ENCODE measurements around the gene NUMB. TPM values are rescaled to one million over a fixed set of nuclear protein-coding genes. Genes with fewer than 3 reads are reported as not detected.
A peak's percentile ranks its signal among the peaks of the same experiment; 100 is the strongest.

The NUMB gene
- total RNA-seq, 1 experiment from 2014 or later: 41.1 TPM

GRCh38 chr14:73276836-73277235, 181.5 kb downstream of the NUMB start:
- no peaks in the 10 kb centered on the region for H3K9me3 ChIP-seq (ENCODE audit: low read length)
- H4K20me1 ChIP-seq (ENCODE audit: insufficient read depth, low read depth, low read length): no peaks in the 10 kb centered on the region
- no peaks in the 10 kb centered on the region for H3K27me3 ChIP-seq (ENCODE audit: low read length)
- H3K4me3 ChIP-seq (ENCODE audit: low read length): no peak overlapping the region
- H3K4me2 ChIP-seq (ENCODE audit: low read depth, low read length, poor library complexity, severe bottlenecking): no peak overlapping the region
- H3K36me3 ChIP-seq (ENCODE audit: insufficient read depth, low read length): peaks cover 7% of the 10 kb centered on the region; the same call in 1 of the 2 replicates
- no peak overlapping the region for H3K9ac ChIP-seq (ENCODE audit: low read length)
- no peak for DNase-seq
- H3K79me2 ChIP-seq (ENCODE audit: low read length): no peaks in the 10 kb centered on the region
- H3K9me2 ChIP-seq (replicated peaks; ENCODE audit: insufficient read depth, low read length): no peaks in the 10 kb centered on the region
- peaks cover 30% of the 10 kb centered on the region for H3K4me1 ChIP-seq (ENCODE audit: low read length)
- H3K27ac ChIP-seq (ENCODE audit: low read length): no peak overlapping the region
- H2AFZ ChIP-seq (ENCODE audit: low read length): no peak overlapping the region

DNA sequence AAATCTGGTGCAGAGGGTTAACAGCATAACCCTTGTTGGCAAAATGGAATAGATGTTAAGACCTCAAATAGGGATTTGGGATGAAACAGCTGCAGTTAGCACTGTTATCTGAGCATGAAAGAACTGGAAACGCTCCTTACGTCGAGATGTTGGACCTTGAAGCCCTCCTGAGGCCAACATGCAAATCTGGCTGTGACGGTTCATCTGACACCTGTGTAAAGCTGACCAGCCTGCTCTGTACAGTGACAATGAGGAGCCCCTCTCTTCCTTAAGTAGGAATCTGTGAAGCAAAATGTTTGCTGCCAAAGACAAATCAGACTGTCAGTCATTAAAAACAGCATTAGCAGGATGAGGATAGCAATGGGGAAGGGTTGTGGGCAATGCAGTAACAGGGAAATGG, 184.5 kb downstream of the NUMB start:
- Histone ChIP-seq H3K36me3 (ENCODE audit: insufficient read depth, low read length) (peaks cover 9% of the 10 kb centered on the region), H4K20me1 (ENCODE audit: insufficient read depth, low read depth, low read length) (0 out of 2 replicates have a peak, but pooled peaks cover 4% of the 10 kb centered on the region), H3K4me1 (ENCODE audit: low read length) (peaks cover 48% of the 10 kb centered on the region), H3K4me3 (ENCODE audit: low read length) (peak overlapping the region; percentile 15; the same call in 1 of the 2 replicates), H3K9me3 (ENCODE audit: low read length) (no peaks in the 10 kb centered on the region), H3K79me2 (ENCODE audit: low read length) (no peaks in the 10 kb centered on the region), H3K27me3 (ENCODE audit: low read length) (no peaks in the 10 kb centered on the region), H3K27ac (ENCODE audit: low read length) (peak overlapping the region; percentile 56), H2AFZ (ENCODE audit: low read length) (no peak overlapping the region), H3K9ac (ENCODE audit: low read length) (peak overlapping the region; percentile 39), H3K4me2 (ENCODE audit: low read depth, low read length, poor library complexity, severe bottlenecking) (peak overlapping the region; percentile 52), H3K9me2 (replicated peaks; ENCODE audit: insufficient read depth, low read length) (no peaks in the 10 kb centered on the region)
- DNase-seq: peak; percentile 65

- H3K9ac ChIP-seq (ENCODE audit: low read length): no peak overlapping the region
- H3K4me1 ChIP-seq (ENCODE audit: low read length): peaks cover 48% of the 10 kb centered on the region
- no peak overlapping the region for H3K4me2 ChIP-seq (ENCODE audit: low read depth, low read length, poor library complexity, severe bottlenecking)
- H2AFZ ChIP-seq (ENCODE audit: low read length): no peak overlapping the region
- no peak for DNase-seq
- no peak overlapping the region for H3K27ac ChIP-seq (ENCODE audit: low read length)
- no peaks in the 10 kb centered on the region for H3K9me2 ChIP-seq (replicated peaks; ENCODE audit: insufficient read depth, low read length)
- H3K9me3 ChIP-seq (ENCODE audit: low read length): no peaks in the 10 kb centered on the region
- H4K20me1 ChIP-seq (ENCODE audit: insufficient read depth, low read depth, low read length): 0 out of 2 replicates have a peak, but pooled peaks cover 4% of the 10 kb centered on the region
- H3K4me3 ChIP-seq (ENCODE audit: low read length): no peak overlapping the region
- peaks cover 9% of the 10 kb centered on the region for H3K36me3 ChIP-seq (ENCODE audit: insufficient read depth, low read length)
- H3K27me3 ChIP-seq (ENCODE audit: low read length): no peaks in the 10 kb centered on the region
- H3K79me2 ChIP-seq (ENCODE audit: low read length): no peaks in the 10 kb centered on the region
Measured at GRCh38 chr14:73272393-73272792, 186.0 kb downstream of the NUMB start.

DNA sequence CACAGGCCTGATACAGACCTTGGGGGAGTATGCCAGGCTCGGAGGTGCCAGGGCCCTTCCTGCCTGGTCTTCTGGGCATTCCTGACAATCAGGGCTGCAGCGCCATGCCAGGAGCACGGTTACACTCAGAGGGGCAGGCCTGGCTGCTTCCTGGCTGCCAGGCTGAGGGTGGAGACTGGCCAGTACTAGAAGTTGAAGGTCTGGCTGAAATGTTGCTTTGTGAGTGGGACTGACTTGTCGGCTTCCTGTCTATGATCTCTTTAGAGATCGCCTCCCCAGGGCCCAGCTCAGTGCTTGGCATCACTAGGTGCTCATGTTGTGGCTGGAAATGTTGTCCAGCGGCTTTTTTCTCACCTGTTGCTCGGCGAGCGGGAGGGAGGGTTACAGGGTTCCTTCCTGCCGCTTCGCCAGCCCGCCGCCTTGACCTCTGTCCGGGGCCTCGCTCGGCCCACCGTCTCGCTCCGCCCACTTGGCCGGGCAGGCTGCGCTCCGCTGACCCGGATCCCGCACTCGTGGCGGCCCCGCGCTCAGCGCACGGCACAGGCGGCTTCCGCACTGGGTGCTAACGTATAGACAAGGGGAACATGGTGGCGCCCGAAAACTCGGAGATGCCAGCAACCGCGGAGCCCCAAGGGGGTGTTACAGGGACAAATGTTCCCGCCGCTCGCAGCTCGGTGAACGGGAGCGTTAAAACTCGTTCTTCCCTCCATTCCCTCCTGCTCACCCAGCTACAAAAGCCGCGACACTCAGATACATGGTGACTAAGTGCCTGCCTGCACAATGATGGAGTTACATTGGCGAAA, 188.4 kb downstream of the NUMB start:
- DNase-seq: peak; percentile 76
- no peaks in the 10 kb centered on the region for H3K27me3 ChIP-seq (ENCODE audit: low read length)
- peak overlapping the region; percentile 52 for H3K9ac ChIP-seq (ENCODE audit: low read length)
- H3K9me3 ChIP-seq (ENCODE audit: low read length): no peaks in the 10 kb centered on the region
- H3K27ac ChIP-seq (ENCODE audit: low read length): no peak overlapping the region
- no peaks in the 10 kb centered on the region for H3K79me2 ChIP-seq (ENCODE audit: low read length)
- H2AFZ ChIP-seq (ENCODE audit: low read length): peak overlapping the region; percentile 30
- H3K4me3 ChIP-seq (ENCODE audit: low read length): peak overlapping the region; percentile 58
- H3K9me2 ChIP-seq (replicated peaks; ENCODE audit: insufficient read depth, low read length): no peaks in the 10 kb centered on the region
- peak overlapping the region; percentile 74 for H3K4me2 ChIP-seq (ENCODE audit: low read depth, low read length, poor library complexity, severe bottlenecking)
- peaks cover 6% of the 10 kb centered on the region for H3K36me3 ChIP-seq (ENCODE audit: insufficient read depth, low read length)
- peaks cover 35% of the 10 kb centered on the region for H3K4me1 ChIP-seq (ENCODE audit: low read length)
- H4K20me1 ChIP-seq (ENCODE audit: insufficient read depth, low read depth, low read length): 0 out of 2 replicates have a peak, but pooled peaks cover 4% of the 10 kb centered on the region

GRCh38 chr14:73267474-73267873, 190.9 kb downstream of the NUMB start:
- no peak overlapping the region for H2AFZ ChIP-seq (ENCODE audit: low read length)
- H3K27me3 ChIP-seq (ENCODE audit: low read length): no peaks in the 10 kb centered on the region
- no peak overlapping the region for H3K4me2 ChIP-seq (ENCODE audit: low read depth, low read length, poor library complexity, severe bottlenecking)
- H3K36me3 ChIP-seq (ENCODE audit: insufficient read depth, low read length): peaks cover 6% of the 10 kb centered on the region
- H4K20me1 ChIP-seq (ENCODE audit: insufficient read depth, low read depth, low read length): 0 out of 2 replicates have a peak, but pooled peaks cover 4% of the 10 kb centered on the region
- peaks cover 18% of the 10 kb centered on the region for H3K4me1 ChIP-seq (ENCODE audit: low read length)
- H3K9ac ChIP-seq (ENCODE audit: low read length): no peak overlapping the region
- H3K27ac ChIP-seq (ENCODE audit: low read length): no peak overlapping the region
- no peak for DNase-seq
- no peaks in the 10 kb centered on the region for H3K9me3 ChIP-seq (ENCODE audit: low read length)
- no peaks in the 10 kb centered on the region for H3K79me2 ChIP-seq (ENCODE audit: low read length)
- no peak overlapping the region for H3K4me3 ChIP-seq (ENCODE audit: low read length)
- no peaks in the 10 kb centered on the region for H3K9me2 ChIP-seq (replicated peaks; ENCODE audit: insufficient read depth, low read length)

DNA sequence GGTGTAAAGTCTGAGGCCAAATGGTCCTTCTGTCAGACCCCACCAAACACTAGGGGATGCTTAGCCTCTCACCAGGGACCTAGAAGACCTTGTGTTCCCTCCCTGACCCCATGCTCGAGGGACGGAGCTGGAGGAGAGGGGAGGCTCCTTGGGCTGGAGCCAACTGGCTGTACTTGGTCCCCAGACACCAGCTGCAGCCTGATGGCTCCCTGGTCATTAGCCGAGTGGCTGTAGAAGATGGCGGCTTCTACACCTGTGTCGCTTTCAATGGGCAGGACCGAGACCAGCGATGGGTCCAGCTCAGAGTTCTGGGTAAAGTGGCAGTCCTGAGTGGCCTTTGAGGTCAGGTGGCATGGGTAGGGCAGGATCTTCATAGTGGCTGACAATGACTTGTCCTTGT, 192.0 kb downstream of the NUMB start:
- H3K27me3 ChIP-seq (ENCODE audit: low read length): no peaks in the 10 kb centered on the region
- DNase-seq: no peak

GRCh38 chr14:73265721-73266046, 192.7 kb downstream of the NUMB start:
- Histone ChIP-seq H3K4me1 (ENCODE audit: low read length) (peaks cover 15% of the 10 kb centered on the region), H3K4me3 (ENCODE audit: low read length) (no peak overlapping the region), H4K20me1 (ENCODE audit: insufficient read depth, low read depth, low read length) (0 out of 2 replicates have a peak, but pooled peaks cover 4% of the 10 kb centered on the region), H2AFZ (ENCODE audit: low read length) (no peak overlapping the region), H3K79me2 (ENCODE audit: low read length) (no peaks in the 10 kb centered on the region), H3K27ac (ENCODE audit: low read length) (no peak overlapping the region), H3K4me2 (ENCODE audit: low read depth, low read length, poor library complexity, severe bottlenecking) (no peak overlapping the region), H3K27me3 (ENCODE audit: low read length) (no peaks in the 10 kb centered on the region), H3K9me3 (ENCODE audit: low read length) (no peaks in the 10 kb centered on the region), H3K9ac (ENCODE audit: low read length) (no peak overlapping the region), H3K36me3 (ENCODE audit: insufficient read depth, low read length) (no peaks in the 10 kb centered on the region; the same call in 1 of the 2 replicates), H3K9me2 (replicated peaks; ENCODE audit: insufficient read depth, low read length) (no peaks in the 10 kb centered on the region)
- no peak for DNase-seq

More for the DNA sequence above, 192.0 kb downstream of the NUMB start:
- no peaks in the 10 kb centered on the region for H3K9me3 ChIP-seq (ENCODE audit: low read length)
- no peak overlapping the region for H3K9ac ChIP-seq (ENCODE audit: low read length)
- 0 out of 2 replicates have a peak, but pooled peaks cover 4% of the 10 kb centered on the region for H4K20me1 ChIP-seq (ENCODE audit: insufficient read depth, low read depth, low read length)
- H2AFZ ChIP-seq (ENCODE audit: low read length): no peak overlapping the region
- no peak overlapping the region for H3K4me2 ChIP-seq (ENCODE audit: low read depth, low read length, poor library complexity, severe bottlenecking)
- peaks cover 18% of the 10 kb centered on the region for H3K4me1 ChIP-seq (ENCODE audit: low read length)
- H3K27ac ChIP-seq (ENCODE audit: low read length): no peak overlapping the region
- H3K36me3 ChIP-seq (ENCODE audit: insufficient read depth, low read length): no peaks in the 10 kb centered on the region; the same call in 1 of the 2 replicates
- H3K4me3 ChIP-seq (ENCODE audit: low read length): no peak overlapping the region
- H3K9me2 ChIP-seq (replicated peaks; ENCODE audit: insufficient read depth, low read length): no peaks in the 10 kb centered on the region
- no peaks in the 10 kb centered on the region for H3K79me2 ChIP-seq (ENCODE audit: low read length)

- Histone ChIP-seq H3K79me2 (ENCODE audit: low read length) (no peaks in the 10 kb centered on the region), H3K4me1 (ENCODE audit: low read length) (peaks cover 9% of the 10 kb centered on the region), H2AFZ (ENCODE audit: low read length) (no peak overlapping the region), H3K36me3 (ENCODE audit: insufficient read depth, low read length) (no peaks in the 10 kb centered on the region), H3K4me3 (ENCODE audit: low read length) (no peak overlapping the region), H3K9me3 (ENCODE audit: low read length) (no peaks in the 10 kb centered on the region), H3K9me2 (replicated peaks; ENCODE audit: insufficient read depth, low read length) (no peaks in the 10 kb centered on the region), H3K27me3 (ENCODE audit: low read length) (no peaks in the 10 kb centered on the region), H4K20me1 (ENCODE audit: insufficient read depth, low read depth, low read length) (0 out of 2 replicates have a peak, but pooled peaks cover 10% of the 10 kb centered on the region), H3K9ac (ENCODE audit: low read length) (no peak overlapping the region), H3K27ac (ENCODE audit: low read length) (no peak overlapping the region), H3K4me2 (ENCODE audit: low read depth, low read length, poor library complexity, severe bottlenecking) (no peak overlapping the region)
- no peak for DNase-seq
Measured at GRCh38 chr14:73264885-73265720, 193.2 kb downstream of the NUMB start.
